ENCODE data around the gene HACL1.
"Not testable (repeated sequence)": the region's sequence is repeated elsewhere in the genome, so short reads cannot be mapped to it uniquely, and the experiment has no call there.

Gene HACL1

GRCh38 chr3:15611018-15611417, 9.6 kb upstream of the HACL1 start:
- H3K4me3 ChIP-seq (replicated peaks; ENCODE audit: low read depth, low read length): no peak overlapping the region
- TF ChIP-seq CTCF (IDR thresholded peaks at IDR 0.05; ENCODE audit: insufficient read depth, low read length, poor library complexity, severe bottlenecking): no peak
- DNase-seq (ENCODE audit: extremely low read depth, insufficient read length): no peak
- no peaks in the 10 kb centered on the region for H3K27me3 ChIP-seq (replicated peaks; ENCODE audit: control insufficient read depth, insufficient read depth, low read length)
- no peaks in the 10 kb centered on the region for H3K36me3 ChIP-seq (ENCODE audit: control insufficient read depth, insufficient read depth, low read length)

GRCh38 chr3:15610082-15610759, 8.9 kb upstream of the HACL1 start:
- no peak for TF ChIP-seq CTCF (IDR thresholded peaks at IDR 0.05; ENCODE audit: insufficient read depth, low read length, poor library complexity, severe bottlenecking)
- no peaks in the 10 kb centered on the region for H3K36me3 ChIP-seq (ENCODE audit: control insufficient read depth, insufficient read depth, low read length)
- no peaks in the 10 kb centered on the region for H3K27me3 ChIP-seq (replicated peaks; ENCODE audit: control insufficient read depth, insufficient read depth, low read length)
- no peak overlapping the region for H3K4me3 ChIP-seq (replicated peaks; ENCODE audit: low read depth, low read length)
- no peak for DNase-seq (ENCODE audit: extremely low read depth, insufficient read length)

- TF ChIP-seq CTCF (IDR thresholded peaks at IDR 0.05; ENCODE audit: insufficient read depth, low read length, poor library complexity, severe bottlenecking): no peak
- no peak for DNase-seq (ENCODE audit: extremely low read depth, insufficient read length)
- Histone ChIP-seq H3K27me3 (replicated peaks; ENCODE audit: control insufficient read depth, insufficient read depth, low read length) (no peaks in the 10 kb centered on the region), H3K4me3 (replicated peaks; ENCODE audit: low read depth, low read length) (no peak overlapping the region), H3K36me3 (ENCODE audit: control insufficient read depth, insufficient read depth, low read length) (no peaks in the 10 kb centered on the region)
Observed at GRCh38 chr3:15606434-15606891, 5.1 kb upstream of the HACL1 start.

- H3K4me3 ChIP-seq (replicated peaks; ENCODE audit: low read depth, low read length); H3K27me3 ChIP-seq (replicated peaks; ENCODE audit: control insufficient read depth, insufficient read depth, low read length); H3K36me3 ChIP-seq (ENCODE audit: control insufficient read depth, insufficient read depth, low read length); DNase-seq (ENCODE audit: extremely low read depth, insufficient read length): not testable (repeated sequence)
Observed at GRCh38 chr3:15604584-15604983, 3.2 kb upstream of the HACL1 start.

GRCh38 chr3:15602816-15603215, 1.4 kb upstream of the HACL1 start:
- H3K4me3 ChIP-seq (replicated peaks; ENCODE audit: low read depth, low read length): peak overlapping the region; percentile 68; the same call in 1 of the 2 replicates
- H3K27me3 ChIP-seq (replicated peaks; ENCODE audit: control insufficient read depth, insufficient read depth, low read length); H3K36me3 ChIP-seq (ENCODE audit: control insufficient read depth, insufficient read depth, low read length); DNase-seq (ENCODE audit: extremely low read depth, insufficient read length): not testable (repeated sequence)

- Histone ChIP-seq H3K36me3 (ENCODE audit: control insufficient read depth, insufficient read depth, low read length) (peaks cover 2% of the 10 kb centered on the region), H3K4me3 (replicated peaks; ENCODE audit: low read depth, low read length) (peak overlapping the region; percentile 68), H3K27me3 (replicated peaks; ENCODE audit: control insufficient read depth, insufficient read depth, low read length) (no peaks in the 10 kb centered on the region)
- DNase-seq (ENCODE audit: extremely low read depth, insufficient read length): no peak
- no peak for TF ChIP-seq CTCF (IDR thresholded peaks at IDR 0.05; ENCODE audit: insufficient read depth, low read length, poor library complexity, severe bottlenecking)
Observed at GRCh38 chr3:15602146-15602536, 772 bp upstream of the HACL1 start.

- no peak for DNase-seq (ENCODE audit: extremely low read depth, insufficient read length)
- Histone ChIP-seq H3K27me3 (replicated peaks; ENCODE audit: control insufficient read depth, insufficient read depth, low read length) (no peaks in the 10 kb centered on the region), H3K4me3 (replicated peaks; ENCODE audit: low read depth, low read length) (peak overlapping the region; percentile 68), H3K36me3 (ENCODE audit: control insufficient read depth, insufficient read depth, low read length) (peaks cover 2% of the 10 kb centered on the region)
- TF ChIP-seq CTCF (IDR thresholded peaks at IDR 0.05; ENCODE audit: insufficient read depth, low read length, poor library complexity, severe bottlenecking): no peak
Observed at GRCh38 chr3:15601046-15601398, 347 bp downstream of the HACL1 start.
